Mucosa of descending colon (tissue), 3 donors: Measurements from ENCODE around the gene PHACTR1. TPM values are rescaled to one million over a fixed set of nuclear protein-coding genes. Genes with fewer than 3 reads are reported as not detected.

ENCODE experiments used
- ATAC-seq: fragments of 200-7000 bp; cut with Tn5 transposase; one replicate; pipeline ENCODE4 v1.9.1; 2020; ENCODE audit warnings: mild to moderate bottlenecking, moderate library complexity
- DNase-seq, 3 donors: peaks; one replicate each; pipeline ENCODE4 v3.0.0-alpha.2; 2020
- H3K36me3 ChIP-seq: fragments of 200-600 bp; one replicate; pipeline ENCODE4 v1.8.0; 2021; ENCODE audit warnings: low read depth, mild to moderate bottlenecking
- H3K4me1 ChIP-seq: fragments of 200-600 bp; one replicate; pipeline ENCODE4 v1.8.0; 2021; ENCODE audit warnings: low read depth, mild to moderate bottlenecking
- H3K4me3 ChIP-seq: fragments of 200-600 bp; one replicate; pipeline ENCODE4 v1.8.0; 2021; ENCODE audit warnings: mild to moderate bottlenecking
- H3K9me3 ChIP-seq: fragments of 200-600 bp; one replicate; pipeline ENCODE4 v1.8.0; 2021; ENCODE audit warnings: mild to moderate bottlenecking
- CTCF ChIP-seq: fragments of 200-600 bp; IDR thresholded peaks from one replicate; pipeline ENCODE4 v1.8.0; 2022; ENCODE audit warnings: antibody characterized with exemption, mild to moderate bottlenecking
- intact Hi-C, 2 donors: fragments of 100-400 bp; cut with DNase I in 1 of 2; cut with micrococcal nuclease in 1 of 2; formaldehyde crosslinking; loops; one replicate each; pipeline versions ENCODE4 v1.11.0 to v1.11.1; 2022; cut with DNase I, micrococcal nuclease
- total RNA-seq, 3 donors: library from RNA; stranded (reverse); fragmentation: NEBNext Ultra II Directional in 2 of 3; extraction: Animal tissue kit (Norgen Biotek cat#: 25700) in 2 of 3; gene quantifications; one replicate each; pipeline versions ENCODE4 v1.2.1 to v1.2.4, GENCODE V29; 2021 to 2023
- donor health status: DM: no; HTN: no; CAD: no; lungs with moderate emphysema.
- donor health status: DM: no; HTN: no; CAD: no.
- donor health status: DM: no; HTN: yes; CAD: no.

PHACTR1 gene
- total RNA-seq, 3 donors from 2014 or later: 2.7 to 4.7 (median 3.1) TPM

GRCh38 chr6:12951415-12951814, 234.8 kb downstream of the PHACTR1 start:
- ATAC-seq: no peak
- H3K4me1 ChIP-seq: no peaks in the 10 kb centered on the region
- no peaks in the 10 kb centered on the region for H3K36me3 ChIP-seq
- no peak for TF ChIP-seq CTCF
- no peaks in the 10 kb centered on the region for H3K9me3 ChIP-seq
- no peak for DNase-seq
- H3K4me3 ChIP-seq: no peak overlapping the region
- intact Hi-C loops: no loop called here

- no peaks in the 10 kb centered on the region for H3K4me1 ChIP-seq
- no peak for TF ChIP-seq CTCF
- intact Hi-C loops: no loop called here
Observed at GRCh38 chr6:12952318-12952717, 235.8 kb downstream of the PHACTR1 start.

GRCh38 chr6:12955956-12956355, 239.4 kb downstream of the PHACTR1 start:
- Histone ChIP-seq H3K4me1 (no peaks in the 10 kb centered on the region), H3K4me3 (no peak overlapping the region), H3K36me3 (no peaks in the 10 kb centered on the region), H3K9me3 (no peaks in the 10 kb centered on the region)
- intact Hi-C loops: no loop called here
- ATAC-seq: no peak
- no peak for DNase-seq
- TF ChIP-seq CTCF: no peak

More at GRCh38 chr6:12952318-12952717, 235.8 kb downstream of the PHACTR1 start:
- no peaks in the 10 kb centered on the region for H3K36me3 ChIP-seq
- no peaks in the 10 kb centered on the region for H3K9me3 ChIP-seq
- no peak for DNase-seq
- no peak for ATAC-seq
- no peak overlapping the region for H3K4me3 ChIP-seq

GRCh38 chr6:12956991-12957320, 240.4 kb downstream of the PHACTR1 start:
- DNase-seq (no peak), ATAC-seq (no peak)
- intact Hi-C loops: no loop called here
- H3K36me3 ChIP-seq: no peaks in the 10 kb centered on the region
- H3K4me3 ChIP-seq: peak overlapping the region; percentile 24
- no peaks in the 10 kb centered on the region for H3K9me3 ChIP-seq
- no peaks in the 10 kb centered on the region for H3K4me1 ChIP-seq
- no peak for TF ChIP-seq CTCF

GRCh38 chr6:12957321-12958051, 240.9 kb downstream of the PHACTR1 start:
- Histone ChIP-seq H3K4me3 (peak overlapping the region; percentile 24), H3K36me3 (no peaks in the 10 kb centered on the region), H3K4me1 (no peaks in the 10 kb centered on the region), H3K9me3 (no peaks in the 10 kb centered on the region)
- ATAC-seq: peak; percentile 60
- peak; percentile 22 to 54 (median 43) for DNase-seq
- intact Hi-C loops: no loop called here
- no peak for TF ChIP-seq CTCF
